NCI-H1048 (cell line): ENCODE results near the gene NAPG.
"Not testable (repeated sequence)": the region's sequence is repeated elsewhere in the genome, so short reads cannot be mapped to it uniquely, and the experiment has no call there.

Experiments used
- DNase-seq: peaks from one replicate; lab custom pipeline; 2025; lab: John Stamatoyannopoulos, UW

Gene NAPG

GRCh38 chr18:10525697-10526560 lies at the start of gene NAPG:
Gene NAPG, plus strand, starts transcription at chr18:10526027. Its CDS starts 76 bp downstream, at chr18:10526103.
- DNase-seq = peak; percentile 61

- DNase-seq = no peak
Measured at GRCh38 chr18:10476338-10476791, 49.5 kb upstream of the NAPG start.

- no peak for DNase-seq
Measured at GRCh38 chr18:10477121-10477862, 48.5 kb upstream of the NAPG start.

- no peak for DNase-seq
Measured at GRCh38 chr18:10477863-10478260, 48.0 kb upstream of the NAPG start.

GRCh38 chr18:10481831-10482230 lies 44.0 kb upstream of the NAPG start:
- DNase-seq = no peak

DNA sequence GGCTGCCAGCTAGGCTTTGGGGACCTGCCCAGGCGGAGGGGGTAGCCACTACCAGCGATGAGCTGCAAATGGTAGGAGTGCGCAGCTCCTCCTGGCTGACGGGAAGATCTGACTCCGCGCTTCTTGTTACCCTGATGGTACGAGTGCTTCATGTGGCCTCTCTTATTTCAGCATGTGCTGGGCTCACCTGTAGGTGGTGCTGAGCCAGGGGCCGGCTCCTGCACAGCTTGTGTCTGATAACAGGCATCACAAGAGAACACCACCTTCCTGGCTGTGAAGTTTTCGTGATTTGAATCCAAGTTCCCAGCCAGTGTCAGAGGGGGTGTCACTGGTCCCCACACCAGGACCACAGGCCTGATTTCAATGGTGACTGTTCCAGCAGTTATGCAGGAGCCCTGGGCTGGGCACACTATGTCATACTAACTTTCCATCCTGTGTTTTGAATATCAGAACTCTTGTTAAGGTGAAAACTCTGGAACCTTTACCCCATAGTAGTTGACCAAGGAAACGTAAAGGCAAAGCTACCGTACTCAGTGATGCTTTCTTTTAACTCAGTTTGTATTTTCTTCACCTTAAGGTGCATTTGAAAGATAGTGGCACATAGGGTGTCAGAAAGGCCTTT lies 43.4 kb upstream of the NAPG start:
- no peak for DNase-seq

DNA sequence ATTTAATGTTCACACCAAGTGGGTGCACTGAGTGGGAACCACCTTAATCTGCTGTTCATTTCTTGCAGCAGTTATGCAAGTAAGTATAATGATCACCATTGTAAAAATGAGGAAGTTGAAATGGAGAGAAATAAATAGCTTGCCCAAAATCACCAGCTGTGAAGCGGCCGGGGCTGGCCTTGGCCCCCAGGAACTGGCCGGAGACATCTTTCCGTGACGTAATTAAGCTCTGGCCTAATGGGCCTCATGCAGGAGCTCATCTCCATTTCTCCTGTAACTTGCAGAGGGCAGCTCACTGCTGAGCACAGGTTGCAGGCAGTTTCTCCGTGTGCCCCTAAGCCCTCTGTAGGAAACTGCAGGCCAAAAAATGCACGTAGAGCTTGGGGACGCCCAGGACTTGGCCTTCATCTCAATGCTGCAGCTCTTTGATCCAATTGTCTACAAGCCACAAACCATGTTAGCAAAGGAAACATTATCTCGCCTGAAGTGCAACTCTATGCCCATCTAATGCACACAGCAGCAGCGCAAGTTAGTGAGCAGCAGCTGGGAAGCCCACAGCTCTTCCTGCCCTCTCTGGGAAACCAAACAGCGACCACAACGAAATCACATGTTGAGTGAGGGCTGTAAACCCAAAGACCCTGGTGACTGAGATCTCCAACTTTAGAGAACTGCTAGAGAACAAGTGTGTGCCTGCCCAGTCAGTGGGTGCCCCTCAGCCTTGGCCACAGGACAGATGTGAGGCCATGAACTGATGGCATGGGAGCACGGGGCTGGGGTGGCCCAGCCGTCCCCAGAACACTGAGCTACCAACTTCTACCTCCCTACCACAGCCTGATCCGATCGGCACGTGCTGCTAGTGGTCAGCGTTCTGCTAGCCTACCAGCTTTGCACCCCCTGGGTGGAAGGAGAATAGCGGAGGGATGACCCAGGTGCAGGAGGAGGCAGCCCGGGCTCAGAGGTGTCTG lies 42.6 kb upstream of the NAPG start:
- DNase-seq = no peak

DNA sequence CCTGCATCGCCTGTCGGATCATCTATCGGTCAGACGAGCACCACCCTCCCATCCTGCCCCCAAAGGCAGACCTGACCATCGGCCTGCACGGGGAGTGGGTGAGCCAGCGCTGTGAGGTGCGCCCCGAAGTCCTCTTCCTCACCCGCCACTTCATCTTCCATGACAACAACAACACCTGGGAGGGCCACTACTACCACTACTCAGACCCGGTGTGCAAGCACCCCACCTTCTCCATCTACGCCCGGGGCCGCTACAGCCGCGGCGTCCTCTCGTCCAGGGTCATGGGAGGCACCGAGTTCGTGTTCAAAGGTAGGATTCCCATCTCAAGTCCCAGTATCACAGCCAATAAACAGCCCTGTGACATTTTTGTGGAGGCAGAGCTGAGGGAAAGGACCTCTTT lies 40.4 kb upstream of the NAPG start:
- DNase-seq = no peak

DNA sequence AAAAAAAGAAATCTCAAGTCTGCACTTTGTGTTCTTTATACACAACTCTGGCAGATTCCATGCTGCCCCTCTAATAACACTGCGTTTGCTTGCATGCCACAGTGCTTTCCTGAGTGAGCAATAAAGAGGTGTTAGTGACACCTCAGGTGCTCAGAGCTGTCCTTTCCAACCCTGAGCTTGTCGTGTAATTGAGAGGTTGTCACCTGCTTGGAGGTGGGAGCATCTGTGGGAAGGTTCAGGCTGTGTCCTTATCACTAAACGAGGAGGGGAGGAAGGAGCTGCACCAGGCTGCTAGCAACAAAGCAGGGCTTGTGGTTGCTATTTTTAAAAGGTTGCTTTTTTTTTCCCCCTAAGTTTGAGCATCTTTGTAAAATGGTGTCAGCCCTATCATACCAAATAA lies 39.5 kb upstream of the NAPG start:
- DNase-seq = no peak

- no peak for DNase-seq
Measured at GRCh38 chr18:10487154-10487553, 38.7 kb upstream of the NAPG start.

- DNase-seq = no peak
Measured at GRCh38 chr18:10488017-10488416, 37.8 kb upstream of the NAPG start.

- DNase-seq = no peak
Measured at GRCh38 chr18:10490401-10491165, 35.2 kb upstream of the NAPG start.

GRCh38 chr18:10495936-10496335 lies 29.9 kb upstream of the NAPG start:
- no peak for DNase-seq

GRCh38 chr18:10497206-10497749 lies 28.5 kb upstream of the NAPG start:
- DNase-seq = no peak

GRCh38 chr18:10499230-10499629 lies 26.6 kb upstream of the NAPG start:
- DNase-seq = no peak

DNA sequence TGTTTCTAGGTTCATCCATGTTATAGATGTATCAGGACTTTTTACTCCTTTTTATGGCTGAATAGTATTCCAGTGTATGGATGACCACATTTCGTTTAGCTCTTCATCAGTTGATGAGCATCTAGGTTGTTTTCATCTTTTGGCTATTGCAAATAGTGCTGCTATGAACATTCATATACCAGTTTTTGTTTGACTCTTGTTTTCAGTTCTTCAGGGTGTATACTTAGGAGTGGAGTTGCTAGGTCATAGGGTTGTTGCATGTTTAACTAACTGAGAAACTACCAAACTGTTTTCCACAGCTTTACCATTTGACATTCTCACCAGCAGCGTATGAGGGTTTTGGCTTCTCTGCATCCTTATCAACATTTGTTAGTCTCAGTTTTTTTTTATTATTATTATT lies 25.8 kb upstream of the NAPG start:
- no peak for DNase-seq

- no peak for DNase-seq
Measured at GRCh38 chr18:10504723-10505122, 21.1 kb upstream of the NAPG start.

GRCh38 chr18:10505892-10506291 lies 19.9 kb upstream of the NAPG start:
- DNase-seq = not testable (repeated sequence)

DNA sequence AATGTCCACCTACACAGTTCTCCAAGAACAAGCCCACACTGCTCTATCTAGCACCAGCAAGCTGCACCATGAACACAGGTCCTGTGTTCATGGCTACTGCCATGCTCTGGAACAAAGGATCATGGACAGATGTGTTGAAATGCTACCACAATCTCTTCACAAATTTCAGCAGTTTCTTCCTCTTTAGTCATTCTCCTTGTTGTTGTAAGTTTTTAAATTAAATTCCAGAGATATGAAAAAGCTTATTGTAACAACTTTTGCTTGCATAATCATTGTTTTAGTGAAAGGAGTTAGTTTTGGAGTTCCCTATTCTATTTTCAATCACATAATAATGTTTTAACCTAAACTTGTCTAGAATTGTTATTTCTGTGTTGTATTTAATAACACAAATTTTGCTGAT lies 17.2 kb upstream of the NAPG start:
- DNase-seq = no peak

DNA sequence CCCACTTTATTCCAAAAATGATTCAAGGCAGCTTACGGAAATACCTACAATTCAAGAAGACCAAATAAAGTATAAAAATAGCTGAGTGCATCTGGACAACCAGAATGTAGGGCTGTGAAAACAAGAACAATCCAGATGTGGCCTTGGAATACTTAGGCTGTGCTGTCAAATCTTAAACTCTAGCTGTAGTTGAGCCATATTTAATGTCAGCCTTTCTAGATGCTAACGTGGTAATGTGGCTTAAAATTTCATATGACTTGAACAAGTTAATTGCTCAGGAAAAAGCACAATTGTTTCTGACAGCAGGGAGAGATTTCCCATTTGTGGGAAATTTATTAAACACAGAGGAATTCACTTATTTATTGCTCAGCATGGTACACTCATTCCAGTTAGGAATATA lies 14.6 kb upstream of the NAPG start:
- no peak for DNase-seq

GRCh38 chr18:10514082-10514481 lies 11.7 kb upstream of the NAPG start:
- no peak for DNase-seq
